Measurements from ENCODE around the gene DYNLT4. TPM values are rescaled to one million over a fixed set of nuclear protein-coding genes. Genes with fewer than 3 reads are reported as not detected.

DYNLT4 gene
- total RNA-seq, 1 experiment from 2014 or later: not detected

DNA sequence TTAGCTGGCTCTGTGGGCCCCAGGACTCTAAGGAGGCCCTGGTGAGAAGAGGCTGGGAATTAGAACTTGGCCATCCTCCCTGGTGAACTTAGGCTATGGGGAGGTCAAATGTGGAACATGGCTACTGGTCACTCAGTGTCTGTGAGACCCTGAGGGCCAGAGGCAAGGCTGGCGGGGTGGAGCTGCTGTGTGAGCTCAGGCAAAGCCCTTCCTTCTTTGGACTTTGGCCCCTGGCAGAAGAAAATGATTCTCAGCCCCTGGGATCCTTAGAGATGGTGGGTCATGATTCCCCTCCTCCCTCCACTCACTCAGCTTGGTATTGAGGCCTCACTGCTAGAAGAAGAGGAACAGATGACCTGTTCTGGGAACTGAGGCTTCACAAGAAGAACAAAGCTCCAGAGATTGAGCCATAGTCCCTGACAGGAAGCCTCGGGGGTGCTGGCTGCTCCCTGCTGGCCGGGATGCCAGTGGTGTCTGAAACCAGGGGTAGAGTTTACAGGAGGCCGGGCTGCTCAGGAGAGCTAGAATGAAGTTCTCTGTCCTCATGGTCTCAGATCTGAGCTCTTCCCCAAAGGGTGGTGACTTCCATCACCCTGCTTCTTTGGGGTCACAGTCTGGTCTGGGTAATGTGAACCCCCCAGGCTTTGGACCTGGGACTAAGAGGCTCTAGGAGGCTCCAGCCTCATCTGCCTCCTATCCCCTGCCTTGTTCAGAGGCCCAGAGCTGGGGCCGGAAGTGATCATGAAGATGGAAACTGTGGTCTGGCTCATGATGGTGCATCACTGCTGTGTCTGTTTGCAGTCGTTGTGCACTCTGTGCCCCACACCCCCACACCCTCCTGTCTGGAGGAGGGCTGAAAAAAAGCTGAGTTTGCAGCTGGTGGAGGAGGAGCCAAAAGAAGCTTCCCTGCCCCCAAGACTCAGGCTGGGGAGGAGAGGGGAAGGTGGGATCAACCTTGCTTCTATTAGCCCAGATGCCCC is 2.1 kb upstream of the DYNLT4 start:
- Histone ChIP-seq H3K4me3 (ENCODE audit: insufficient read depth, low read depth, low read length) (no peak overlapping the region), H3K27me3 (ENCODE audit: control insufficient read depth, insufficient read depth, low read length) (no peaks in the 10 kb centered on the region; the same call in 1 of the 2 replicates), H3K36me3 (replicated peaks; ENCODE audit: control insufficient read depth, insufficient read depth, low read length) (peaks cover 5% of the 10 kb centered on the region)
- peak; percentile 31 for DNase-seq

DNA sequence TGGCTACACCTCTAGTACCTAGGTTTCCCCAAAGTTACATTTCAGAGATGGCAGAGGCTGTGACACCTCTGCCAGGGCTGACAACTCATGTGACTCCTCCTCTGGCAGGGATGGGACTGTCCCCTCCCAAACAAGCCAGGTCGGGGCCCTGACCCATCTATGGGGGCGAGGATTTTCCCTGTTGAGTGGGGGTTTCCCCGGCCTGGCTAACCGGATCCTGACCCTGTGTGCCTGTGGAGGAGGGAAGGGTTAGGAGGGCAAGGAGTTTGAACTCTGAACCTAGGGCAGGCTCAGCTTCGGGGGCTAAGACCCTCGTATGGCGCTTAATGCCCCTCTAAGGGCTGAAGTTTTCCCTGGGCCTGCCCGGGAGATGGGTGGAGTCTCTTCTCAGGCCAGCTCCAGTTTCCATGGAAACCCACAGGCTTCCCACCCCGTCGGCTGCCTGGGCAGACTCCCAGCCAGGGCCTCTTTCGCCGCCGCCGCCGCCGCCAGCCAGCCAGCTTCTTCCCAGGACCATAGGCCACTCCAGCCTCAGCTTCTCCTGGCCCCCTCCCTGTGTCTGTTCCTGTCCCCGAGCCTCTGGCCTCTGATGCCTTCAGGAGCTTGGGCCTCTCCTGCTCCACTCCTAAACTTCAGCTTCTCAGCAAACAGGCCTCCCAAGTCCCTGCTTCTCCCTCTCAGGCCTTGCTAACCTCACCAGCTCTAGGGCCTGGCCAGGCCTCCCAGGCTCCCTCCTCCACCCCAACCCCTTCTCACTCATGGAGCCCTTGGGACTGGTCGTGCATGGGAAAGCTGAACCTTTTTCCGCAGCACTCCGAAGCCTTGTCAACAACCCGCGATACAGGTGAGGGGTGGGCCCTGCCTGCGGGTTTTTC is 1.1 kb upstream of the DYNLT4 start, which contains the start of gene BTBD19:
Gene BTBD19, plus strand, starts transcription at position 461 of the 875 bp plus-strand sequence. Its CDS starts 298 bp downstream, at position 759.
- peaks cover 8% of the 10 kb centered on the region for H3K36me3 ChIP-seq (replicated peaks; ENCODE audit: control insufficient read depth, insufficient read depth, low read length)
- no peaks in the 10 kb centered on the region; the same call in 1 of the 2 replicates for H3K27me3 ChIP-seq (ENCODE audit: control insufficient read depth, insufficient read depth, low read length)
- H3K4me3 ChIP-seq (ENCODE audit: insufficient read depth, low read depth, low read length): no peak within 1 kb of the TSS
- DNase-seq: peak; percentile 92

DNA sequence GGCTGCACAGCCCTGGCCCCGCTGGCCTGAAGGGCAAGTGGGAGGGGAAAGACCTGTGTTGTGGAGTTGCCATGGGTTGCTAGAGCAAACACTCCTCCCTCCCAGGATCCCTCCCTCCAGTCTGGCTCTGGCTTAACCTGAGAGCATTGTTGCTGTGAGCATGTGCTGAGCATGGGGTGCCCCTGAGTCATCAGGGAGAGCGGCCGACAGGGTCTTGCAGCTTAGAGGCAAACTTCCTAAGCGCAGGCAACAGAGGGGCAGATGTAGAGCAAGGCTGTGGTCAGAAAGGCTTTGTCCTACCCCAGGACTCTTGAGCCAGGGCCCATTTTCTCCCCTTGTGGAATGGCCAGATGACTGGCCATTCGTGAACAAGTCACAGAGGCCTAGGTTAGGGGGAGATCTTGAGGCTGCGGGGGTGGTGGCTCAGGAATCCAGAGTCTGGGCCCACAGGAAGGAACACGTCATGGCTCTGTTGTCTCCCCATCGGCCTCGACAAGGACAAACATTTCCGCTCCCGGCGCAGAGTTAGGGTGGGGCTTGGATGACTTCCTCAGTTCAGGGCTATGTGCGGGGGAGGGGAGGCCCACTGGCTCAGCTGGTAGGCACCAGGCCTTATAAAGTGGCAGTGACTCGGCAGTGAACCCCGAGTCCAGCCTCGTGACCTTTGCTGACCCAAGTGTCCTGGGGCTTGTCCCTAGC is 362 bp upstream of the DYNLT4 start:
- Histone ChIP-seq H3K4me3 (ENCODE audit: insufficient read depth, low read depth, low read length) (no peak overlapping the region), H3K36me3 (replicated peaks; ENCODE audit: control insufficient read depth, insufficient read depth, low read length) (peaks cover 14% of the 10 kb centered on the region), H3K27me3 (ENCODE audit: control insufficient read depth, insufficient read depth, low read length) (no peaks in the 10 kb centered on the region; the same call in 1 of the 2 replicates)
- peak; percentile 86 for DNase-seq

DNA sequence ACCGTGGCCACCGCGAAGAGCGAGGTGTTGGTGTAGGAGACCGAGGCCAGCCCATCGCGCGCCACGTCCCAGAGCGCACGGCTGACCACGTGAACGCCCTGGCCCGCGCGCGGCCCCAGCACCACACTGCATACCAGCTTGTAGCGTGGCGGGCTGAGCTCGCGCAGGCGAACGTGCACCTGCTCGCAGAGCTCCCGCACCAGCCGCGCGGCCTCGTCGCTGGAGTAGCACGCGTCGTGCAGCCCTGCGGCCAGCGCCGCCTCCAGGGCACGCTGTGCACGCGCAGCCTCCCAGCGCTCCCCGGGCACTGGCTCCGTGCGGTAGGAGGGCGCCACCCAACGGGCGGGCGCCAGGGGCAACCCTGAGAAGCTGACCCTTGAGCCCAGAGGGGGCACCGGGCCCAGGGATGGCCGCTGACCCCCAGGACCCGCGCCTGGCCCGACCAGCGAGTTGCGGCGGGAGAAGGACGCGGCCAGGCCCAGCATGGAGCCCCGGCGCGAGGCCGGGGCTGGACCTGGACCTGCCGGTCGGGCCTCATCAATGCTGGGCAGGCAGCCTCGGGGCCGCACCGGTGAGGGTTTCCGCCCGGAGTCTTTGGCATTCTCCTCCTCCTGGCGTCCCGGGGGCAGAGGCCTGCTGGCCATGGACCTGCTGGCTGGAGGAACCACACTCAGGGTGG is 987 bp downstream of the DYNLT4 start:
- peak; percentile 53 for DNase-seq
- Histone ChIP-seq H3K4me3 (ENCODE audit: insufficient read depth, low read depth, low read length) (no peak overlapping the region), H3K36me3 (replicated peaks; ENCODE audit: control insufficient read depth, insufficient read depth, low read length) (peaks cover 18% of the 10 kb centered on the region), H3K27me3 (ENCODE audit: control insufficient read depth, insufficient read depth, low read length) (no peaks in the 10 kb centered on the region)

DNA sequence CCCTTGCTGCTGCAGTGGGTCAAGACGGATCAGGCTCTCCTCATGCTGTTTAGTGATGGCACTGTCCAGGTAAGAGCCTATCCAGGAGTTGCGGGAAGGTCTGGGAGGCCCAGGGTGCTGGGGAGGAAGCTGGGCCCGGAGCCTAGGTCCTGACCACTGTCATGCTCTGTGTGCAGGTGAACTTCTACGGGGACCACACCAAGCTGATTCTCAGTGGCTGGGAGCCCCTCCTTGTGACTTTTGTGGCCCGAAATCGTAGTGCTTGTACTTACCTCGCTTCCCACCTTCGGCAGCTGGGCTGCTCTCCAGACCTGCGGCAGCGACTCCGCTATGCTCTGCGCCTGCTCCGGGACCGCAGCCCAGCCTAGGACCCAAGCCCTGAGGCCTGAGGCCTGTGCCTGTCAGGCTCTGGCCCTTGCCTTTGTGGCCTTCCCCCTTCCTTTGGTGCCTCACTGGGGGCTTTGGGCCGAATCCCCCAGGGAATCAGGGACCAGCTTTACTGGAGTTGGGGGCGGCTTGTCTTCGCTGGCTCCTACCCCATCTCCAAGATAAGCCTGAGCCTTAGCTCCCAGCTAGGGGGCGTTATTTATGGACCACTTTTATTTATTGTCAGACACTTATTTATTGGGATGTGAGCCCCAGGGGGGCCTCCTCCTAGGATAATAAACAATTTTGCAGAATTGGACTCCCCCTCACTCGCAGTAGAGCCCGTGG is 1.7 kb downstream of the DYNLT4 start:
- Histone ChIP-seq H3K4me3 (ENCODE audit: insufficient read depth, low read depth, low read length) (no peak overlapping the region), H3K36me3 (replicated peaks; ENCODE audit: control insufficient read depth, insufficient read depth, low read length) (peaks cover 18% of the 10 kb centered on the region), H3K27me3 (ENCODE audit: control insufficient read depth, insufficient read depth, low read length) (peaks cover 5% of the 10 kb centered on the region; the same call in 1 of the 2 replicates)
- peak; percentile 48 for DNase-seq

DNA sequence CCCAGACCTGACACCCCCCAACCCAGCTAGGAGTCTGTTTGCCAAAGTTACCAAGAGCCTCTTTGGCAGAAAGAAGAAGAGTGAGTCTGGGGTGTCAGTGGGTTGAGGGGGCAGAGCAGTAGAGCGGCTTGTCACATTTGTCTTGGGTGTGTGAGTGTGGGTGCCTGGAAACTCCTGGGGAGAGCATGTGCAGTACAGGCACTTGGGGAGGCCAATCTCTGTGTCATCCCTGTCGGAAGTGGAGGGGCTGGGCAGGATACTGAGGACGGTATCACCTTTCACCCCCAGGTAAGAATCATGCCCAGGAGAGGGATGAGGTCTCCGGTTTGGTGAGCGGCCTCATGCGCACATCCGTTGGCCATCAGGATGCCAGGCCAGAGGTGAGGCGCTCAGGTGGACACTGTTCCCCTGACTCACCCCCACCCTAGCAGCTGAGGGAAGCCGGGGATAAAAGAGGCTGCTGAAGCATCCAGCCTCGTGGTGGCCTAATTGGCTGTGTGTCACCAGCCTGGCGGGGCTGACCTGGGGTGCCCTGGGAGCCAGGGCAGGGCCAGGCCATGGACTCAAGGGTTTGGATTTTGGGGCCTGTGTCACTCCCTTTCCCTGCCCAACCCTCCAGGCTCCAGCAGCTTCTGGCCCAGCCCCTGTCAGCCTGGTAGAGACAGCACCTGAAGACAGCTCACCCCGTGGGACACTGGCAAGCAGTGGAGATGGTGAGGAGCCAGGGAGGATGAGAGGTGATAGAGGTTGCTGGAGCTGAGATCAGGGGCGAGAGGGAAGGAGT is 3.6 kb downstream of the DYNLT4 start:
- peak; percentile 16 for DNase-seq
- Histone ChIP-seq H3K36me3 (replicated peaks; ENCODE audit: control insufficient read depth, insufficient read depth, low read length) (peaks cover 18% of the 10 kb centered on the region), H3K27me3 (ENCODE audit: control insufficient read depth, insufficient read depth, low read length) (peaks cover 6% of the 10 kb centered on the region; the same call in 1 of the 2 replicates), H3K4me3 (ENCODE audit: insufficient read depth, low read depth, low read length) (no peak overlapping the region)

DNA sequence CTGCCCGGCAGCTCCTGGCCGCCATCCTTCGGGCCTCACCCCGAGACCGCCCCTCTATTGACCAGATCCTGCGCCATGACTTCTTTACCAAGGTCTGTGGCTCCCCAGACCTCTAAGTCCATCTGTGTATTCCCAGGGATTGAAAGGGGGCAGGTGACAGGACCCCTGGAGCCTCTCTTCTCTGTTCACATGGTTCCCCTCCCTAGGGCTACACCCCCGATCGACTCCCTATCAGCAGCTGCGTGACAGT is 4.2 kb downstream of the DYNLT4 start:
- peaks cover 6% of the 10 kb centered on the region; the same call in 1 of the 2 replicates for H3K27me3 ChIP-seq (ENCODE audit: control insufficient read depth, insufficient read depth, low read length)
- DNase-seq: no peak
- peaks cover 18% of the 10 kb centered on the region for H3K36me3 ChIP-seq (replicated peaks; ENCODE audit: control insufficient read depth, insufficient read depth, low read length)
- H3K4me3 ChIP-seq (ENCODE audit: insufficient read depth, low read depth, low read length): no peak overlapping the region

DNA sequence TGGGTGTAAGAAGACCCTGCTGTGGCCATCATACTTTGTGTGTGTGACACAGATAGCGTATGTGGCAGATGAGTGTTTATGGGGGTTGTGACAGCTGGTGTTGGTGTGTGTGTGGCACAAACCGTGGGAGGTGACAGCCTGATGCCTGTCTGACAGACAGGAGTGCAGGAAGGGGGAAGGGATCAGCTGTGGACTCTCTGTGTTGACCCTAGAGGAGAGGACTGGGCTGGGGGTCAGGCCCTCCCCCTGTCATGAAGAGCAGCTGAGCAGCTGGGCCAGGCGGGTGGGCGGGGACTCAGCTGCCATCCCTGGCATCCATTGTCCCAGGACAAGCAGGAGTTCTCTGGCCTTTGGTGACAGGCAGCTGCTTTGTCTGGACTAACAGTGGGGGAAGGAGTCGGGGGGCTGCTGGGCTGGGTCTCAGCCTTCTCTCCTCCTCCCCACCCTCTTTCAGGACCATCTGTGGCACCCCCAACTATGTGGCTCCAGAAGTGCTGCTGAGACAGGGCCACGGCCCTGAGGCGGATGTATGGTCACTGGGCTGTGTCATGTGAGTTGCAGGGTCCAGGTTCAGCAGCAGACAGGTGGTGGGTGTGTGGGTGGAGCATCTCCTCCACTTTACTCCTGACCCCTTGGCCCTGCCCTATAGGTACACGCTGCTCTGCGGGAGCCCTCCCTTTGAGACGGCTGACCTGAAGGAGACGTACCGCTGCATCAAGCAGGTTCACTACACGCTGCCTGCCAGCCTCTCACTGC is 4.7 kb downstream of the DYNLT4 start:
- Histone ChIP-seq H3K27me3 (ENCODE audit: control insufficient read depth, insufficient read depth, low read length) (peaks cover 6% of the 10 kb centered on the region; the same call in 1 of the 2 replicates), H3K4me3 (ENCODE audit: insufficient read depth, low read depth, low read length) (no peak overlapping the region), H3K36me3 (replicated peaks; ENCODE audit: control insufficient read depth, insufficient read depth, low read length) (peaks cover 18% of the 10 kb centered on the region)
- peak; percentile 43 for DNase-seq

DNA sequence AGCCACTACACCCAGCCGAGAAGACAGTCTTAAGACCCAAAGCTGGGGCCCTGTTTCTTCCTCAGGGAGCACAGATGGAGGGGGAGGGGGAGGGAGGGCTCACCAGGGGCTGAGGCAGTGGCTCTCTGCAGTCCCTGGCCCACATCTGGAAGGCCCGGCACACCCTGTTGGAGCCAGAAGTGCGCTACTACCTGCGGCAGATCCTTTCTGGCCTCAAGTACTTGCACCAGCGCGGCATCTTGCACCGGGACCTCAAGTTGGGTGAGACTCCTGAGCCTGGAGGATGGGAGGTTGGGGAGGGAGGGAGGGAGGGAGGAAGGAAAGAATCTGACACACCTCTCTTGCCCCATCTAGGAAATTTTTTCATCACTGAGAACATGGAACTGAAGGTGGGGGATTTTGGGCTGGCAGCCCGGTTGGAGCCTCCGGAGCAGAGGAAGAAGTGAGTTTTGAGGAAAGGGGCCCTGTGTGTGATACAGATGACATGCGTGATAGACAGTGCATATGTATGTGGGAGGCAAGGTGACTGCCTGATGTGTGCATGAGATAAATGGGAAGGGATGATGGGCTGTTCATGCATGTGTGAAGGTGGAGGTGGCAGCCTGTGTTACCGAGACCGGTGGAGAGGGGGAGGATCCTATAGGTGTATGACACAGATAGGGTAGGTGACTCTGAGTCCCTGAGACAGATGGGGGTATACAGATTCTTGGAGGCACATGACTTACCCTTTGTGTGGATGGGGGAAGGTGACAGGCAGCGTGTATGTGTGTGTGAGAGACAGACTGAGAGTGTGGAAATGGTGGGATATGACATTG is 5.5 kb downstream of the DYNLT4 start:
- Histone ChIP-seq H3K27me3 (ENCODE audit: control insufficient read depth, insufficient read depth, low read length) (peaks cover 6% of the 10 kb centered on the region; the same call in 1 of the 2 replicates), H3K36me3 (replicated peaks; ENCODE audit: control insufficient read depth, insufficient read depth, low read length) (peaks cover 18% of the 10 kb centered on the region), H3K4me3 (ENCODE audit: insufficient read depth, low read depth, low read length) (no peak overlapping the region)
- peak; percentile 40 for DNase-seq

DNA sequence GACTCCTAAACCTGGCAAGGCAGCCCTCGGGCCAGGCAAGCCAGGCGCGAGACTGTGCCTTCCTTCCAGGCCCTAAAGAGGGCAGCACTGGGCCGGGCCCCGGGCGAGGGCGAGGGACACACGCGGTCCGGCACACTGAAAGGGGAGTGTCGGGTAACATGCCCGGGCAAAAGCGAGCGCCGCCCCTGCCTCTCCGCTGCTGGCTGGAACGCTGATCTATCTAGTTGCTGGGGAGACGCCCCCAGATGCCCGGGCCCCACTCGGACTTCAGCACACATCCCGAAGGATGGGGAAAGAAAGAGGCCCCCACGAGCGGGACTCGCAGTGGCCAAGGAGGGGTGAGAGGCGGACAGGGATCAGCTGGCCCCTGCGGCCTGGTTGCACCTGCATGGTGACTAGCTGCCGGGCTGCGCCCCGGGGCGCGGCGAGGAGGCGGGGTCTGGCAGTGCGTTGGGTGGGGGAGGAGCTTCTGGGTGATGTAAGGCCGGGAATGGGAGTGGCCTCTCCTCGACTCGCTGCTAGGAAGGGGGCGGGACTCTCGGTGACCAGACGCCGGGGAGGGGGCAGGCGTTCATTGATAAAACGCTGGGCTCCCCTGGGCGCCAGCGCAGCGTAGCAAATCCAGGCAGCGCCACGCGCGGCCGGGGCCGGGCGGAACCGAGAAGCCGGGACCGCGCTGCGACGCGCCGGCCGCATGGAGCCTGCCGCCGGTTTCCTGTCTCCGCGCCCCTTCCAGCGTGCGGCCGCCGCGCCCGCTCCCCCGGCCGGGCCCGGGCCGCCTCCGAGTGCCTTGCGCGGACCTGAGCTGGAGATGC is 7.2 kb downstream of the DYNLT4 start, which contains the start of gene PLK3:
Gene PLK3, plus strand, starts transcription at position 608 of the 815 bp plus-strand sequence. Its CDS starts 87 bp downstream, at position 695.
- Histone ChIP-seq H3K36me3 (replicated peaks; ENCODE audit: control insufficient read depth, insufficient read depth, low read length) (peaks cover 16% of the 10 kb centered on the region), H3K27me3 (ENCODE audit: control insufficient read depth, insufficient read depth, low read length) (peaks cover 6% of the 10 kb centered on the region; the same call in 1 of the 2 replicates), H3K4me3 (ENCODE audit: insufficient read depth, low read depth, low read length) (peak within 1 kb of the TSS; percentile 84)
- DNase-seq: peak; percentile 97

Data from H7 (cell line).